Adipocyte (in vitro differentiated cells): ENCODE measurements around the gene FAM13A.
A peak's percentile ranks its signal among the peaks of the same experiment; 100 is the strongest.

Source experiments
- DNase-seq: peaks from one replicate; pipeline ENCODE4 v3.0.0-alpha.2; 2015; ENCODE audit warnings: low read depth
- H3K27me3 ChIP-seq: replicated peaks from 2 replicates; pipeline ENCODE4 v1.7.0; 2013; ENCODE audit warnings: mild to moderate bottlenecking, low read length, moderate library complexity; ENCODE audit not compliant: control insufficient read depth, insufficient read depth
- H3K36me3 ChIP-seq: 2 replicates; pipeline ENCODE4 v1.7.0; 2013; ENCODE audit warnings: low read length, mild to moderate bottlenecking, moderate library complexity; ENCODE audit not compliant: control insufficient read depth, insufficient read depth, severe bottlenecking
- H3K4me1 ChIP-seq: 2 replicates; pipeline ENCODE4 v1.7.0; 2013; ENCODE audit warnings: mild to moderate bottlenecking, low read length, moderate library complexity; ENCODE audit not compliant: control insufficient read depth, insufficient read depth
- H3K4me3 ChIP-seq: 2 replicates; pipeline ENCODE4 v1.7.0; 2013; ENCODE audit warnings: mild to moderate bottlenecking, low read length, moderate library complexity
- H3K9ac ChIP-seq: 2 replicates; pipeline ENCODE4 v1.7.0; 2013; ENCODE audit warnings: mild to moderate bottlenecking, low read length, moderate library complexity
- H3K9me3 ChIP-seq: 2 replicates; pipeline ENCODE4 v1.7.0; 2013; ENCODE audit warnings: mild to moderate bottlenecking, low read length, moderate library complexity; ENCODE audit not compliant: control insufficient read depth

FAM13A gene

DNA sequence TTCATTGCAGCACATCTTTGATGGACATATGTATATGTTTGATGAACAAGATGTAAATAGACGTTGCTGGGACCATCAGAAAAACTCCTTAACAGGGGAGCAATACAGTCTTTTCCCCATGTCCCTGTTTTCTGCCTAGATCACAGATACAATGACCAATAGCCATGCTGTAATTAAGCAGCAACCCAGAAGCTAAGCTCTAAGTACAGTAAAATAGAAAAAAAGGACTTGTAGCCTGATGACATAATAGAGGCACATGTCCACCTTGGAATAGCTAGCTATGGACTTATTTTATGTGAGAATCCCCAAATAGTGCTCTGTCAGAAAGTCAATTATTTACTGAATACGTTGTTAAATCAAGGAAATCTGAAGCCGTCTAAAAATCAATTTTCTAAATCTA, 14.9 kb downstream of the FAM13A start:
- no peaks in the 10 kb centered on the region for H3K27me3 ChIP-seq
- no peak overlapping the region for H3K9ac ChIP-seq
- H3K36me3 ChIP-seq = no peaks in the 10 kb centered on the region
- no peaks in the 10 kb centered on the region for H3K9me3 ChIP-seq
- DNase-seq = no peak
- H3K4me3 ChIP-seq = no peak overlapping the region
- H3K4me1 ChIP-seq = peaks cover 4% of the 10 kb centered on the region

DNA sequence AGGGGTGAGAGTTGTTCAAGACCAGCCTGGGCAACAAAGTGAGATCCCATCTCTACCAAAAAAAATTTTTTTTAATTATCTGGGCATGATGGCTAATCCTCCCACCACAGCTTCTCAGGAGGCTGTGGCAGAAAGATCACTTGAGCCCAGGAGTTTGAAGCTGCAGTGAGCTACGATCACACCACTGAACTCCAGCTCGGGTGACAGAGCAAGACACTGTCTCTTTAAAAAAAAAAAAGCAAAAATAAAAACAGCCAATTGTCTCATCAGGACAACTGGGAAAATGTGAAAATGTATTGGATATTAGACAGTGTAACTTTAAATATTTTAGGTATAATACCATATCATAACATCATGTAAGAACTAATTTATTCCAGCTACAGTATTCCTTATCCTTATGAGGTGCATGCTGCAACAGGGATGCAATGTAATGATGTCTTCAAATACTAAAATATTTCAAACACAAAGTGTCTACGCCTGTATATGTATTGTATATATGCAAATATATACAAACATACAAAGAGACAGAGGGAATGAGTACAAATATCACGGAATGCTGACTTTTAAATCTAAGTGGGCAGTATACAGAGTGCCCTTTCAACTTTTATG, 17.2 kb downstream of the FAM13A start:
- DNase-seq = peak; percentile 52
- Histone ChIP-seq H3K9me3 (peaks cover 8% of the 10 kb centered on the region), H3K36me3 (no peaks in the 10 kb centered on the region), H3K27me3 (no peaks in the 10 kb centered on the region), H3K9ac (no peak overlapping the region), H3K4me1 (peaks cover 7% of the 10 kb centered on the region), H3K4me3 (no peak overlapping the region)

GRCh38 chr4:89036535-89036934, 20.4 kb downstream of the FAM13A start:
- H3K4me1 ChIP-seq = peaks cover 7% of the 10 kb centered on the region
- H3K36me3 ChIP-seq = no peaks in the 10 kb centered on the region
- peaks cover 8% of the 10 kb centered on the region for H3K9me3 ChIP-seq
- H3K4me3 ChIP-seq = no peak overlapping the region
- no peaks in the 10 kb centered on the region for H3K27me3 ChIP-seq
- no peak overlapping the region for H3K9ac ChIP-seq
- no peak for DNase-seq

GRCh38 chr4:89031272-89031671, 25.7 kb downstream of the FAM13A start:
- Histone ChIP-seq H3K27me3 (no peaks in the 10 kb centered on the region), H3K36me3 (no peaks in the 10 kb centered on the region), H3K9me3 (peaks cover 3% of the 10 kb centered on the region), H3K4me3 (no peak overlapping the region), H3K9ac (no peak overlapping the region), H3K4me1 (no peaks in the 10 kb centered on the region)
- DNase-seq = no peak

GRCh38 chr4:89029591-89029990, 27.4 kb downstream of the FAM13A start:
- no peaks in the 10 kb centered on the region for H3K4me1 ChIP-seq
- H3K9ac ChIP-seq = no peak overlapping the region
- H3K4me3 ChIP-seq = no peak overlapping the region
- H3K27me3 ChIP-seq = no peaks in the 10 kb centered on the region
- no peaks in the 10 kb centered on the region for H3K9me3 ChIP-seq
- no peaks in the 10 kb centered on the region for H3K36me3 ChIP-seq
- DNase-seq = no peak

DNA sequence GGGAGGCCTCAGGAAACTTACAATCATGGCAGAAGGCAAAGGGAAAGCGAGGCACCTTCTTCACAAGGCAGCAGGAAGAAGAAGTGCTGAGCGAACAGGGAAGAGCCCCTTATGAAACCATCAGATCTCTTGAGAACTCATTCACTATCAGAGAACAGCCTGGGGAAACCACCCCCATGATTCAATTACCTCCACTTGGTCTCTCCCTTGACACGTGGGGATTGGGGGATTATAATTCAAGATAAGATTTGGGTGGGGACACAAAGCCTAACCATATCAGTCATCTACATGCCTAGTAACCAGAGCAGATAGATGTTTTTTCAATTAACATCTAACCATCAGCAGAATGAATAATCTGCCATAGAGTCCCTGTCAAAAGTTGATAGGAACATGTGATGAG, 30.4 kb downstream of the FAM13A start:
- Histone ChIP-seq H3K27me3 (no peaks in the 10 kb centered on the region), H3K4me1 (peaks cover 11% of the 10 kb centered on the region), H3K36me3 (no peaks in the 10 kb centered on the region), H3K9me3 (no peaks in the 10 kb centered on the region), H3K4me3 (no peak overlapping the region), H3K9ac (no peak overlapping the region)
- DNase-seq = no peak

GRCh38 chr4:89024051-89024675, 32.8 kb downstream of the FAM13A start:
- Histone ChIP-seq H3K4me3 (no peak overlapping the region), H3K4me1 (peaks cover 11% of the 10 kb centered on the region), H3K36me3 (no peaks in the 10 kb centered on the region), H3K9me3 (no peaks in the 10 kb centered on the region), H3K9ac (peak overlapping the region; percentile 69), H3K27me3 (no peaks in the 10 kb centered on the region)
- DNase-seq = peak; percentile 92

GRCh38 chr4:89023140-89023539, 33.8 kb downstream of the FAM13A start:
- Histone ChIP-seq H3K9me3 (no peaks in the 10 kb centered on the region), H3K4me1 (peaks cover 11% of the 10 kb centered on the region), H3K27me3 (no peaks in the 10 kb centered on the region), H3K4me3 (no peak overlapping the region), H3K36me3 (peaks cover 4% of the 10 kb centered on the region), H3K9ac (peak overlapping the region; percentile 69)
- DNase-seq = no peak

DNA sequence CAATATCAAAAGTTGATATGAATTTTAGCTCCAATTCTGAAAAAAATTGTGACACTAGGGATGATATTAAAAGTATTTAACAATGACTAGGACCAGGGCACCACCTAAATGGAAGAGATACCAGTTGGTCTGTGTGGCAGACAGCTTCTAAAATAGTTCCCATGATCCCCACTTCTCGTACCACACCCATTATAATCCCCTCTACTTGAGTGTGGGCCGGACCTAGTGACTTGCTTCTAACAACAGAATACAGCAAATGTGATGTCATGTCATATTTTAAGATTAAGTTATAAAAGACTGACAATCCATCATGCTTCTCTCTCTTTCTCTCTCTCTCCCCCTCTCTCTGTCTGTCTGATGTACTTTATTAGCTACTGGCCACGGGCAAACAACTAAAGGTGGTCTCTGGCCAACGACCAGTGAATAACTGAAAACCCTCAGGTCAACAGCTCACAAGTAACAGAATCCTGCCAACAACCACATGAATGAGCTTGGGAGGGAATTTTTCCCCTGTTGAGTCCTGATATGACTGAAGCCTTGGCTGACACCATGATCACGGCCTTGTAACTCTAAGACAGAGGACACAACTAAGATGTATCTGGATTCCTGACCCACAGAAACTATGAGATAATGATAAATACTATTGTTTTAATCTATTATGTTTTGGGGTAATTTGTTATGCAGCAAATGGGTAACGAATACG, 34.4 kb downstream of the FAM13A start:
- peaks cover 4% of the 10 kb centered on the region for H3K36me3 ChIP-seq
- no peaks in the 10 kb centered on the region for H3K27me3 ChIP-seq
- DNase-seq = no peak

DNA sequence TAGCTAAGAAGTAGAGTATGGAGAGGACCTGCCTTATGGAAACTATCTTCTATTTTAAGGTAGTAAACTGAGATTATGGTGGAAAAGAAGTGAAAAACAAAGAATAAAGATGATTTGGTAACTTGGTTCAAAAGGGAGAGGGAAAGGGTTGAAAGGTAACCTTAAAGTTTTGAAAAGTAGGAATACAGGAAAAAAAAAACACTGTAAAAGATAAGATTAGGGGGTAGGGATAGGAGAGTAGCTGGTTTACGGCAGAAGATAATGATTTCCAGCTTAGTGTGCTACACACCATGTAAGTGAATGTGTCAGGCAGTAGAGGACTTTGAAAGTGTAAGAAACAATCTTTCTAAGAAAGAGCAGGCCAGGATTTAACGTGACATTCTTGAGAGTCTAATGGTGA, 35.3 kb downstream of the FAM13A start:
- H3K9ac ChIP-seq = no peak overlapping the region
- H3K9me3 ChIP-seq = no peaks in the 10 kb centered on the region
- peaks cover 6% of the 10 kb centered on the region for H3K36me3 ChIP-seq
- H3K27me3 ChIP-seq = no peaks in the 10 kb centered on the region
- H3K4me3 ChIP-seq = no peak overlapping the region
- DNase-seq = no peak
- peaks cover 11% of the 10 kb centered on the region for H3K4me1 ChIP-seq

More for the DNA sequence above, 34.4 kb downstream of the FAM13A start:
- H3K9me3 ChIP-seq = no peaks in the 10 kb centered on the region
- peaks cover 11% of the 10 kb centered on the region for H3K4me1 ChIP-seq
- H3K9ac ChIP-seq = no peak overlapping the region
- H3K4me3 ChIP-seq = no peak overlapping the region

GRCh38 chr4:89021062-89021461, 35.9 kb downstream of the FAM13A start:
- no peaks in the 10 kb centered on the region for H3K27me3 ChIP-seq
- peaks cover 11% of the 10 kb centered on the region for H3K4me1 ChIP-seq
- DNase-seq = no peak
- H3K4me3 ChIP-seq = no peak overlapping the region
- no peaks in the 10 kb centered on the region for H3K9me3 ChIP-seq
- no peak overlapping the region for H3K9ac ChIP-seq
- H3K36me3 ChIP-seq = peaks cover 10% of the 10 kb centered on the region
